Suprapubic skin (tissue), 4 donors: ENCODE measurements around the gene ERCC4. TPM values are rescaled to one million over a fixed set of nuclear protein-coding genes. Genes with fewer than 3 reads are reported as not detected.

Experiments used
- DNase-seq, 2 donors: peaks; one replicate each; pipeline ENCODE4 v3.0.0-alpha.2; 2019; ENCODE audit warnings: low spot score in 2 of 2
- H3K27ac ChIP-seq: fragments of 200-600 bp; sonication (generic); one replicate; pipeline ENCODE4 v1.5.1; 2019
- H3K27me3 ChIP-seq: fragments of 200-600 bp; sonication (generic); one replicate; pipeline ENCODE4 v1.5.1; 2019
- H3K36me3 ChIP-seq: fragments of 200-600 bp; sonication (generic); one replicate; pipeline ENCODE4 v1.5.1; 2019
- H3K4me1 ChIP-seq: fragments of 200-600 bp; sonication (generic); one replicate; pipeline ENCODE4 v1.5.1; 2019
- H3K4me3 ChIP-seq: fragments of 200-600 bp; sonication (generic); one replicate; pipeline ENCODE4 v1.5.1; 2019; ENCODE audit warnings: mild to moderate bottlenecking
- H3K9me3 ChIP-seq: fragments of 200-600 bp; sonication (generic); one replicate; pipeline ENCODE4 v1.5.1; 2019
- EP300 ChIP-seq: sonication (generic); formaldehyde crosslinking; IDR thresholded peaks from one replicate; pipeline ENCODE4 v1.6.1; 2017; ENCODE audit warnings: antibody characterized with exemption
- POLR2A ChIP-seq, 2 donors: fragments of 450-650 bp; IDR thresholded peaks; one replicate each; pipeline ENCODE4 v1.6.1; 2017; ENCODE audit warnings: antibody characterized with exemption in 2 of 2, mild to moderate bottlenecking in 2 of 2, moderate library complexity in 2 of 2
- POLR2AphosphoS5 ChIP-seq, 3 donors: sonication (generic); formaldehyde crosslinking; IDR thresholded peaks; one replicate each; pipeline ENCODE4 v1.6.1; 2017; ENCODE audit warnings: antibody characterized with exemption in 3 of 3
- WGBS: methylation state at CpG from one replicate; pipeline ENCODE4 v1.1.5; 2018; 5-methylcytosine and 5-hydroxymethylcytosine counted together
- total RNA-seq, 4 donors: library from RNA; depleted of rRNA; stranded (reverse); fragments of >200 nt; gene quantifications; one replicate each; pipeline ENCODE4 v1.1.0, GENCODE V29; 2016
- TF ChIP-seq, protein P1 (sequence below), 2 donors: fragments of 200-600 bp in 1 of 2; fragments of 450-650 bp in 1 of 2; sonication (generic) in 1 of 2; IDR thresholded peaks; one replicate each; pipeline ENCODE4 v1.5.1; 2016 to 2019; ENCODE audit warnings: antibody characterized with exemption in 2 of 2, mild to moderate bottlenecking in 1 of 2, moderate library complexity in 1 of 2

The ERCC4 gene
- total RNA-seq, 4 donors from 2014 or later: 4.3 to 6.0 (median 5.2) TPM

DNA sequence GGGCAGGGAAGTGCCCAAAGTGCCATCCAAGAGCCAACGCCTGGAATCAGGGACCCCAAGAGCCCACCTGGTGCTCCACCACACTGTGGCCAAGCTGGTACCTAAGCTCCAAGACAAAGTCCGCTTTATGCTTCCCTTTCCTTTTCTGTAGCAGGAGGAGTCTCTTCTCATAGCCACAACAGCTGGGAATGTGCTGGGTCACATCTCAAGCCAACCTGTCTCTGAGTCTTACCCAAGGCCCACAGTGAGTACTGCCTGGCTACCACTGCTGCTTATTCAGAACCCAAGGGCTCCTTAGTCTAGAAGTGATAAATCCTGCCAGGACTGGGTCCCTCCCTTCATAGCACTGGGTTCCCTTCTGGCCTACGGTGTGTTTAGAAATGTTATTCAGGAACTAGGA is 49.8 kb downstream of the ERCC4 start:
- Histone ChIP-seq H3K27me3 (no peaks in the 10 kb centered on the region), H3K9me3 (no peaks in the 10 kb centered on the region), H3K36me3 (no peaks in the 10 kb centered on the region), H3K4me1 (no peaks in the 10 kb centered on the region), H3K4me3 (no peak overlapping the region), H3K27ac (no peak overlapping the region)
- TF ChIP-seq EP300 (no peak), POLR2AphosphoS5 (IDR thresholded peaks at IDR 0.05) (no peak), POLR2A (IDR thresholded peaks at IDR 0.05) (no peak)
- TF ChIP-seq, protein P1, sequence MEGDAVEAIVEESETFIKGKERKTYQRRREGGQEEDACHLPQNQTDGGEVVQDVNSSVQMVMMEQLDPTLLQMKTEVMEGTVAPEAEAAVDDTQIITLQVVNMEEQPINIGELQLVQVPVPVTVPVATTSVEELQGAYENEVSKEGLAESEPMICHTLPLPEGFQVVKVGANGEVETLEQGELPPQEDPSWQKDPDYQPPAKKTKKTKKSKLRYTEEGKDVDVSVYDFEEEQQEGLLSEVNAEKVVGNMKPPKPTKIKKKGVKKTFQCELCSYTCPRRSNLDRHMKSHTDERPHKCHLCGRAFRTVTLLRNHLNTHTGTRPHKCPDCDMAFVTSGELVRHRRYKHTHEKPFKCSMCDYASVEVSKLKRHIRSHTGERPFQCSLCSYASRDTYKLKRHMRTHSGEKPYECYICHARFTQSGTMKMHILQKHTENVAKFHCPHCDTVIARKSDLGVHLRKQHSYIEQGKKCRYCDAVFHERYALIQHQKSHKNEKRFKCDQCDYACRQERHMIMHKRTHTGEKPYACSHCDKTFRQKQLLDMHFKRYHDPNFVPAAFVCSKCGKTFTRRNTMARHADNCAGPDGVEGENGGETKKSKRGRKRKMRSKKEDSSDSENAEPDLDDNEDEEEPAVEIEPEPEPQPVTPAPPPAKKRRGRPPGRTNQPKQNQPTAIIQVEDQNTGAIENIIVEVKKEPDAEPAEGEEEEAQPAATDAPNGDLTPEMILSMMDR (IDR thresholded peaks at IDR 0.05): no peak
- DNase-seq: no peak
- WGBS: 97% methylated on average over 3 of the region's 3 CpGs

DNA sequence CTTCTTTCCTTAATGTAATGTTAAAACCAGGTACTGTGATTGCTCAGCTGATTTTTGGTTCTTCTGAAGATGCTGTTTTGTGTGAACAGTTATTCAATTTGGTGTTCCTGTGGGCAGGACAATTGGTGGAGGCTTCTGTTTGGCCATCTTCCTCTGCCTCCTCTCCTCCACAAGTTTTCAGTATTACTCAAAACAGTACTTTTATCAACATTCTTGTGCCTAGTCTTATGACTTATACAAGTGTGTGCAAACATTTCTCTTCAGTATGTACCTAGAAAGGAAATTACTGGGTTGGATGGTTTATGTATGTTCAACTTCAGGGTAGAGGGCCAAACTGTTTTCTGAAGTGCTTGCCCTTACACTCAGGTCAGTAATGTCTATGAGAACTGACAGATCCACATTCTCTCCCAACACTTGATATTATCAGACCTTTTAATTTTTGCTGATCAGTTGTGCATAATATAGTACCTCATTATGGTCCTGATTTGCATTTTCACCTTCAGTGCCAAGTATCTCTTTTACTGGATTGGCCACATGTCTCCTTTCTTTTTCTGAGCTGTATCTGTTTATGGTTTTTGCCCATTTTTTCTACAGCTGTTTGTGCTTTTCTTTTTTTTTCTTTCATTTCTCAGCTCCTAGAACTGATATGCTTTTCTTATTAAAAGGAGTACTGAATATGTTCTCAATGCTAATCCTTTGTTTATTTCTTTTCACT is 50.9 kb downstream of the ERCC4 start:
- no peak for DNase-seq
- TF ChIP-seq POLR2A (IDR thresholded peaks at IDR 0.05): no peak
- TF ChIP-seq EP300: no peak
- TF ChIP-seq, protein P1 (IDR thresholded peaks at IDR 0.05): no peak
- no peak for TF ChIP-seq POLR2AphosphoS5 (IDR thresholded peaks at IDR 0.05)
- Histone ChIP-seq H3K27me3 (no peaks in the 10 kb centered on the region), H3K27ac (no peak overlapping the region), H3K36me3 (no peaks in the 10 kb centered on the region), H3K4me1 (no peaks in the 10 kb centered on the region), H3K9me3 (no peaks in the 10 kb centered on the region), H3K4me3 (no peak overlapping the region)

DNA sequence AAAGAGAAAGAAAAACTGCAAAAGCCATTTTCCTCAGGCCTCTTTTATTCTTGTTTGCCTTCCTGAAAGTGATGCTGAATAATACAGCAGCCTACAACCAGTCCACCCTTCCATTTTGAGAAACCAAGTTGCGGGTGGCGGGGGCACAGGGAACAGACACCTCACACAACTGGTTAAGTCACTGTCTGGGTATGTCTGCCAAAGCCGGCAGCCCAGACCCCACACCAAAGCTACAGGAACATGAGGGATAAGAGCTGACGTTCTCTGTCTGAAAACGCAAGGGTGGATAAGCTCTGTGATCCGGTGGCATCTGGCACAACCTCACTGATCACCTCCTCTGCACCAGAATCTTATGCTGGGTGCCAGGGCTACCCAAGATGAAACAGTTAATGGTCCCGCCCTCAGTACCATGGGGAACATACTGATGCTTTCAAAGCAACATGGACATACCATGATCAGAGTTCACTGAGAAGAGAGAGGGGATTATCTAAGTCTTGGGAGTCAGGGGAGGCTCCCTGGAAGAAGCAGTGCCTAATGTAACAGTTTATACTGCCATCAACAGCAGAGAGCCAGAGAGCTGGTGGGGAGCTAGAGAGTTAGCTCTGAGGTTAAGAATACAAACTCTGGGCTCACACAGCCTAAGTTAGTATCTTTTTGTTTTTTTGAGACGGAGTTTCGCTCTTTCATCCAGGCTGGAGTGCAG is 53.5 kb downstream of the ERCC4 start:
- TF ChIP-seq POLR2A (IDR thresholded peaks at IDR 0.05) (no peak), POLR2AphosphoS5 (IDR thresholded peaks at IDR 0.05) (no peak), EP300 (no peak)
- TF ChIP-seq, protein P1 (IDR thresholded peaks at IDR 0.05): no peak
- Histone ChIP-seq H3K27ac (no peak overlapping the region), H3K4me1 (no peaks in the 10 kb centered on the region), H3K4me3 (no peak overlapping the region), H3K9me3 (no peaks in the 10 kb centered on the region), H3K27me3 (no peaks in the 10 kb centered on the region), H3K36me3 (no peaks in the 10 kb centered on the region)
- no peak for DNase-seq
- WGBS: 93% methylated on average over 7 of the region's 9 CpGs

DNA sequence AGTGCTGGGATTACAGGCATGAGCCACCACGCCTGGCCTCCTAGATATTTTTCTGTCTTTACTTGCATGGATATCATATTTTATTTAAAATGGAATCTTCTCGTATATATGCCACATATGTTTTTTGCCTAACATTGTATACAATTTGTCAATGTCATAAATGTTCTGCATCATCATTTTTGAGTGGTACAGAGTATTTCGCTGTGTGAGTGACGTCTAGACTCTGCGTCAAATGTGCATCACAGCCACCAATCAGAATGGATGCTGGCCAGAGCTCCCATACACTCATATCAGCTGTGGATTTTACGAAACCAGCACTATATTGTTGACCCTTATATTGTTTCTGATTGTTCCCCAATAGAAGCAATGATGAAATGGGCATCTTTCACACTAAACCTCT is 57.2 kb downstream of the ERCC4 start:
- no peak overlapping the region for H3K4me3 ChIP-seq
- no peak for DNase-seq
- H3K36me3 ChIP-seq: no peaks in the 10 kb centered on the region
- 85% methylated on average over 6 of the region's 6 CpGs for WGBS
- no peak overlapping the region for H3K27ac ChIP-seq
- TF ChIP-seq POLR2A (IDR thresholded peaks at IDR 0.05) (no peak), EP300 (no peak), POLR2AphosphoS5 (IDR thresholded peaks at IDR 0.05) (no peak)
- TF ChIP-seq, protein P1 (IDR thresholded peaks at IDR 0.05): no peak
- no peaks in the 10 kb centered on the region for H3K9me3 ChIP-seq
- no peaks in the 10 kb centered on the region for H3K27me3 ChIP-seq
- H3K4me1 ChIP-seq: no peaks in the 10 kb centered on the region

DNA sequence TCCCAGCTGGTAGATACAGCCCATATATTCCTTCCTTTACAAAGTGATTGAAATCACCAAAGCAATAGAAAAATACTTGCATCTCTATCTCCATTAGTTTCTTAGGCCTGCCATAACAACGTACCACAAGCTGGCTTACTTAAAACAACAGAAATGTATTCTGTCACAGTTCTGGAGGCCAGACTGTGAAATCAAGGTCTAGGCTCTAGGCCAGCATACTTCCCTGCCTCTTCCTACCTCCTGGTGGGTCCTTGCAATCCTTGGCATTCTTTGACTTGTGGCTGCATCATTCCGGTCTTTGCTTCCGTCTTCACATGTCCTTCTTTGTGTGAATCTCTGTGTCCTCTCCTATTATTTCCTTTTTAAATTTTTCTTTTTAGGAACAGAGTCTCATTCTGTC is 62.5 kb downstream of the ERCC4 start:
- H3K36me3 ChIP-seq: no peaks in the 10 kb centered on the region
- H3K4me1 ChIP-seq: no peaks in the 10 kb centered on the region
- TF ChIP-seq, protein P1 (IDR thresholded peaks at IDR 0.05): no peak
- TF ChIP-seq POLR2A (IDR thresholded peaks at IDR 0.05) (no peak), EP300 (no peak), POLR2AphosphoS5 (IDR thresholded peaks at IDR 0.05) (no peak)
- DNase-seq: no peak
- H3K9me3 ChIP-seq: no peaks in the 10 kb centered on the region
- no peaks in the 10 kb centered on the region for H3K27me3 ChIP-seq
- H3K4me3 ChIP-seq: no peak overlapping the region
- no peak overlapping the region for H3K27ac ChIP-seq
- WGBS: 84% methylated on average over 3 of the region's 3 CpGs
